ENCODE data around the gene CCL8.

Gene CCL8

DNA sequence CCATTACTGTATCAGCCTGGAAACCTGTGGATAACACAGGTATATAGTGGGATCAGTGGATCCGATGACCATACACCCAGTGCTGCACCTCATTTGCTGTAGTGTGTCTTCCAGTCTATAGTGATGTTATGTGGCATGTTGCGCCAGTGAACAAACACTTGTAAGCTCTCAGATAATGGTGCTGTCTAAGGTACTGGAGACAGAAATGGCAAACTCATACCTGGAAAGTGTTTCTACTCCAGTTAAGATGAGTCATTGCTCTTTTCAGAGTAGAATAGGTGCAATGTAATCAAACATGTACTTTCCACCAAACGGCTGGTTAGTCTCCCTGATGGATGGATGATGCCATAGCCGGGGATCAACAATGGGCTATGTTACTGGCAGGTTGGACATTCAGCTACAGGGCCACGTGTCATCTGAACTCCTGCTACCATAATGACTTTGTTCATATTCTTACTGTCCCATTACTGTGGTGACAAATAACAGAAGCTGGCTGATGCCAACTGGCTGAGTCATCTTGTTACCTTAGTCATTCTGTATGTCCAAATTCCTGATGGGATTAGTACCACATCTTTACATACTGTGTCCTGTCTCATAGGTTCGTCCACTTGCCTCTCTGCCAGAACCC, 27.4 kb upstream of the CCL8 start:
- TF ChIP-seq PPARA (CRISPR knock-in tag; IDR thresholded peaks at IDR 0.05; ENCODE audit: borderline replicate concordance) (no peak), TCF4 (CRISPR knock-in tag; IDR thresholded peaks at IDR 0.05; ENCODE audit: borderline replicate concordance) (no peak), ZFP3 (CRISPR knock-in tag; IDR thresholded peaks at IDR 0.05) (no peak), ZNF70 (CRISPR knock-in tag; IDR thresholded peaks at IDR 0.05) (no peak), ISL1 (CRISPR knock-in tag; IDR thresholded peaks at IDR 0.05) (no peak), SNAI2 (CRISPR knock-in tag; IDR thresholded peaks at IDR 0.05) (no peak), BACH2 (CRISPR knock-in tag; IDR thresholded peaks at IDR 0.05; ENCODE audit: borderline replicate concordance) (no peak), ZNF8 (CRISPR knock-in tag; IDR thresholded peaks at IDR 0.05) (no peak), ZNF565 (CRISPR knock-in tag; conservative IDR thresholded peaks at IDR 0.05; ENCODE audit: low read depth) (no peak), TOX (CRISPR knock-in tag; IDR thresholded peaks at IDR 0.05; ENCODE audit: borderline replicate concordance) (no peak), ESRRG (CRISPR knock-in tag; IDR thresholded peaks at IDR 0.05) (no peak), ZFP30 (CRISPR knock-in tag; IDR thresholded peaks at IDR 0.05) (no peak), CSDC2 (CRISPR knock-in tag; IDR thresholded peaks at IDR 0.05) (no peak)
- TF ChIP-seq, protein P1, sequence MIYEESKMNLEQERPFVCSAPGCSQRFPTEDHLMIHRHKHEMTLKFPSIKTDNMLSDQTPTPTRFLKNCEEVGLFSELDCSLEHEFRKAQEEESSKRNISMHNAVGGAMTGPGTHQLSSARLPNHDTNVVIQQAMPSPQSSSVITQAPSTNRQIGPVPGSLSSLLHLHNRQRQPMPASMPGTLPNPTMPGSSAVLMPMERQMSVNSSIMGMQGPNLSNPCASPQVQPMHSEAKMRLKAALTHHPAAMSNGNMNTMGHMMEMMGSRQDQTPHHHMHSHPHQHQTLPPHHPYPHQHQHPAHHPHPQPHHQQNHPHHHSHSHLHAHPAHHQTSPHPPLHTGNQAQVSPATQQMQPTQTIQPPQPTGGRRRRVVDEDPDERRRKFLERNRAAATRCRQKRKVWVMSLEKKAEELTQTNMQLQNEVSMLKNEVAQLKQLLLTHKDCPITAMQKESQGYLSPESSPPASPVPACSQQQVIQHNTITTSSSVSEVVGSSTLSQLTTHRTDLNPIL (CRISPR knock-in tag; IDR thresholded peaks at IDR 0.05; ENCODE audit: low read depth) = no peak
- TF ChIP-seq, protein P2, sequence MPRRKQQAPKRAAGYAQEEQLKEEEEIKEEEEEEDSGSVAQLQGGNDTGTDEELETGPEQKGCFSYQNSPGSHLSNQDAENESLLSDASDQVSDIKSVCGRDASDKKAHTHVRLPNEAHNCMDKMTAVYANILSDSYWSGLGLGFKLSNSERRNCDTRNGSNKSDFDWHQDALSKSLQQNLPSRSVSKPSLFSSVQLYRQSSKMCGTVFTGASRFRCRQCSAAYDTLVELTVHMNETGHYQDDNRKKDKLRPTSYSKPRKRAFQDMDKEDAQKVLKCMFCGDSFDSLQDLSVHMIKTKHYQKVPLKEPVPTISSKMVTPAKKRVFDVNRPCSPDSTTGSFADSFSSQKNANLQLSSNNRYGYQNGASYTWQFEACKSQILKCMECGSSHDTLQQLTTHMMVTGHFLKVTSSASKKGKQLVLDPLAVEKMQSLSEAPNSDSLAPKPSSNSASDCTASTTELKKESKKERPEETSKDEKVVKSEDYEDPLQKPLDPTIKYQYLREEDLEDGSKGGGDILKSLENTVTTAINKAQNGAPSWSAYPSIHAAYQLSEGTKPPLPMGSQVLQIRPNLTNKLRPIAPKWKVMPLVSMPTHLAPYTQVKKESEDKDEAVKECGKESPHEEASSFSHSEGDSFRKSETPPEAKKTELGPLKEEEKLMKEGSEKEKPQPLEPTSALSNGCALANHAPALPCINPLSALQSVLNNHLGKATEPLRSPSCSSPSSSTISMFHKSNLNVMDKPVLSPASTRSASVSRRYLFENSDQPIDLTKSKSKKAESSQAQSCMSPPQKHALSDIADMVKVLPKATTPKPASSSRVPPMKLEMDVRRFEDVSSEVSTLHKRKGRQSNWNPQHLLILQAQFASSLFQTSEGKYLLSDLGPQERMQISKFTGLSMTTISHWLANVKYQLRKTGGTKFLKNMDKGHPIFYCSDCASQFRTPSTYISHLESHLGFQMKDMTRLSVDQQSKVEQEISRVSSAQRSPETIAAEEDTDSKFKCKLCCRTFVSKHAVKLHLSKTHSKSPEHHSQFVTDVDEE (CRISPR knock-in tag; IDR thresholded peaks at IDR 0.05) = no peak
- TF ChIP-seq, protein P3, sequence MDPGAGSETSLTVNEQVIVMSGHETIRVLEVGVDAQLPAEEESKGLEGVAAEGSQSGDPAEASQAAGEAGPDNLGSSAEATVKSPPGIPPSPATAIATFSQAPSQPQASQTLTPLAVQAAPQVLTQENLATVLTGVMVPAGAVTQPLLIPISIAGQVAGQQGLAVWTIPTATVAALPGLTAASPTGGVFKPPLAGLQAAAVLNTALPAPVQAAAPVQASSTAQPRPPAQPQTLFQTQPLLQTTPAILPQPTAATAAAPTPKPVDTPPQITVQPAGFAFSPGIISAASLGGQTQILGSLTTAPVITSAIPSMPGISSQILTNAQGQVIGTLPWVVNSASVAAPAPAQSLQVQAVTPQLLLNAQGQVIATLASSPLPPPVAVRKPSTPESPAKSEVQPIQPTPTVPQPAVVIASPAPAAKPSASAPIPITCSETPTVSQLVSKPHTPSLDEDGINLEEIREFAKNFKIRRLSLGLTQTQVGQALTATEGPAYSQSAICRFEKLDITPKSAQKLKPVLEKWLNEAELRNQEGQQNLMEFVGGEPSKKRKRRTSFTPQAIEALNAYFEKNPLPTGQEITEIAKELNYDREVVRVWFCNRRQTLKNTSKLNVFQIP (CRISPR knock-in tag; IDR thresholded peaks at IDR 0.05; ENCODE audit: borderline replicate concordance, low read depth) = no peak
- ATAC-seq = no peak

DNA sequence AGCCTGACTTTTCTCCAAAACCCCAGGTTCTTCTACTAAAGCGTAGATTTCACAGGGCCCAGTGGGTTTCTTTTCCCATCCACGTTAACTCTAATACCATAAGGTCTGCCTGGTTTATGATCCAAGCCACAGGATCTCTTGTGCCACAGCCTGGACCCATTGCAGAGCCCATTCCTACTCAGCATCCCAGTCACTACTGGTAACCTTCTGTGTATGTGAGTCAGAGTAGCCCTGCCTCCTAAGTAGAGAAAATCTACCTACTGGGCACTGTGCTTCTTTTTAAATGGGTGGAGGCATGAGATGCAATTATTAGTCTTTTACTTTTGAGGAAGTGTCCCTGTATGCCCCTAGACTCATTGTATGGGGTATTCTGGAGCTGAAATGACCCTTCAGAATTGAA, 20.2 kb upstream of the CCL8 start:
- no peak for ATAC-seq
- TF ChIP-seq RARB (CRISPR knock-in tag; IDR thresholded peaks at IDR 0.05) = no peak
- TF ChIP-seq, protein P4, sequence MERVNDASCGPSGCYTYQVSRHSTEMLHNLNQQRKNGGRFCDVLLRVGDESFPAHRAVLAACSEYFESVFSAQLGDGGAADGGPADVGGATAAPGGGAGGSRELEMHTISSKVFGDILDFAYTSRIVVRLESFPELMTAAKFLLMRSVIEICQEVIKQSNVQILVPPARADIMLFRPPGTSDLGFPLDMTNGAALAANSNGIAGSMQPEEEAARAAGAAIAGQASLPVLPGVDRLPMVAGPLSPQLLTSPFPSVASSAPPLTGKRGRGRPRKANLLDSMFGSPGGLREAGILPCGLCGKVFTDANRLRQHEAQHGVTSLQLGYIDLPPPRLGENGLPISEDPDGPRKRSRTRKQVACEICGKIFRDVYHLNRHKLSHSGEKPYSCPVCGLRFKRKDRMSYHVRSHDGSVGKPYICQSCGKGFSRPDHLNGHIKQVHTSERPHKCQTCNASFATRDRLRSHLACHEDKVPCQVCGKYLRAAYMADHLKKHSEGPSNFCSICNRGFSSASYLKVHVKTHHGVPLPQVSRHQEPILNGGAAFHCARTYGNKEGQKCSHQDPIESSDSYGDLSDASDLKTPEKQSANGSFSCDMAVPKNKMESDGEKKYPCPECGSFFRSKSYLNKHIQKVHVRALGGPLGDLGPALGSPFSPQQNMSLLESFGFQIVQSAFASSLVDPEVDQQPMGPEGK (CRISPR knock-in tag; IDR thresholded peaks at IDR 0.05; ENCODE audit: borderline replicate concordance) = no peak
- TF ChIP-seq BACH2 (CRISPR knock-in tag; IDR thresholded peaks at IDR 0.05; ENCODE audit: borderline replicate concordance) = no peak
- TF ChIP-seq SNAI2 (CRISPR knock-in tag; IDR thresholded peaks at IDR 0.05) = no peak
- TF ChIP-seq GLIS3 (CRISPR knock-in tag; IDR thresholded peaks at IDR 0.05) = no peak

DNA sequence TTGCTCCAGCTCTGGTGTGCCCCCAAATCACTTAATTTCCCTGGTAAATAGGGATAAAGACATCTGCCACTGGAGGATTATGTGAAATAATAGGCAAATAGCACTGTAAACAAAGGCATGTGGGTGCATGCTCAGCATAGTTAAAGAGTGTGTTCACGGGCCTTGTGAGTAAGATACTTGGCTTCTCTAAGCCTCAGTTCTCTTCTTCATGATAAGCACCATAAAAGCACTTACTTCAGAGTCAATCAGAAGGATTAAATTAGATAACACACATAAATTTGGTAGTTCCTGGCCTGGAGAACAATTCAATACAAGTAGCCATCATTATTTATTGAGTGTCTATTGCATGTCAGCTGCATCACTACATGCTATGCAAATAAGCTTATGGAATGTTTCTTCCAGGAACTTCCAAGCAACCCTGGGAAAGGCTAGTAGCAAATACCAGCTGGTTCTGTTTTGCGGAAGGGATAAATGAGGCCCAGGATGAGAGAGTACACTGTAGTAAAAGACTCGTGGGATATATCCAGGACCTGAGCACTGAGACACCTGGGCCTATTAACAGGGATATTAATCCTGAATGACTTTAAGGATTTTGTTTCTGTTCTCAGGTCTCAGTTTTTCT, 19.2 kb upstream of the CCL8 start:
- TF ChIP-seq GLIS3 (CRISPR knock-in tag; IDR thresholded peaks at IDR 0.05) = no peak
- no peak for TF ChIP-seq ZNF70 (CRISPR knock-in tag; IDR thresholded peaks at IDR 0.05)
- TF ChIP-seq, protein P1 (CRISPR knock-in tag; IDR thresholded peaks at IDR 0.05; ENCODE audit: low read depth) = no peak
- ATAC-seq = peak; percentile 67
